GM21367 (cell line): ENCODE results near the gene GJA10.
"Not testable (repeated sequence)": the region's sequence is repeated elsewhere in the genome, so short reads cannot be mapped to it uniquely, and the experiment has no call there.

Experiments
- ATAC-seq: cut with Tn5 transposase; IDR thresholded peaks from one replicate; pipeline ENCODE4 v1.9.1; 2021; ENCODE audit not compliant: unreplicated experiment

The GJA10 gene

GRCh38 chr6:89894169-89894568 lies at the start of gene GJA10:
GJA10 (plus strand) TSS chr6:89894469; CDS start chr6:89894469, 0 bp downstream.
- no peak for ATAC-seq

DNA sequence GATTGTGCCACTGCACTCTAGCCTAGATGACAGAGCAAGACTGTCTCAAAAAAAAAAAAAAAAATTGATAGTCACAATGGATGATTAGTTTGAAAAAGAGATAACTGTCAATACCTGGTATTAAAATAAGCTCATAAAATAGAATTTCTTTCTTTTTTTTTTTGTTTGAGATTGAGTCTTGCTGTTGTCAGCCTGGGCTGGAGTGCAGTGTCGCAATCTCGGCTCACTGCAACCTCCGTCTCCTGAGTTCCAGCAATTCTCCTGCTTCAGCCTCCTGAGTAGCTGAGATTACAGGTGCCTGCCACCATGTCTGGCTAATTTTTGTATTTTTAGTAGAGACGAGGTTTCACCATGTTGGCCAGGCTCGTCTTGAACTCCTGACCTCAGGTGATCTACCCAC lies 46.8 kb upstream of the GJA10 start:
- not testable (repeated sequence) for ATAC-seq

DNA sequence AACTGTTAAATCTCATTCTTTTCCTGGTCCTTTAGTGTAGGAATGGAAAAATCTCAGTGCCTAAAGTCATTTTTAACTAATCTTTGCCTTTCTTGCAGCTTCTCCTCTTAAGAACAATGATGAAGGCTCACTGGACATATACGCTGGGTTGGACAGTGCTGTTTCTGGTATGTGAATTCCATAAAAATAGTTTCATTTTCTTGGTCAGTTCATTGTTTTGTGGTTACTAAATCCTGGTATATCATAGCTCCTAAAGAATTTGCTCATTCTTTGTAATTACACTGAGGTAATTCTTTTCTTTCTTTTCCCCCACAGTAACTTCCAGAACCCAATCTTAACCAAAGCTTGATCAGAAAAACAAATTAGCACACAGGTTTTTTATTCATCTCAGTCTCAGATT lies 41.2 kb upstream of the GJA10 start:
- ATAC-seq, result no peak

DNA sequence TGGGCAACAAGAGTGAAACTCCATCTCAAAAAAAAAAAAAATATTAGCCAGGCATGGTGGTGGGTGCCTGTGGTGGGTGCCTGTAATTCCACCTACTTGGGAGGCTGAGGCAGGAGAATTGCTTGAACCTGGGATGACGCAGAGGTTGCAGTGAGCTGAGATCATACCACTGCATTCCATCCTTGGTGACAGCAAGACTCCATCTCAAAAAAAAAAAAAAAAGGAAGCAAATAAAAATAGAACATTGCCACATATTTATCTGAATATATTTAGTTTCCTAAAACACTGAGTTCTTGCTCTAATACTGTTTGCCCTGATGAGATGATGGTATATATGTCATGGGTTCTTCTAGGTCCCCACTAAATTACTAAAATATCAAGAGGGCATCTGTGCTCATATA lies 36.2 kb upstream of the GJA10 start:
- ATAC-seq, result no peak

GRCh38 chr6:89859744-89860143 lies 34.5 kb upstream of the GJA10 start:
- ATAC-seq, result peak; percentile 45

- ATAC-seq, result peak; percentile 78
Observed at GRCh38 chr6:89862273-89862672, 32.0 kb upstream of the GJA10 start.

DNA sequence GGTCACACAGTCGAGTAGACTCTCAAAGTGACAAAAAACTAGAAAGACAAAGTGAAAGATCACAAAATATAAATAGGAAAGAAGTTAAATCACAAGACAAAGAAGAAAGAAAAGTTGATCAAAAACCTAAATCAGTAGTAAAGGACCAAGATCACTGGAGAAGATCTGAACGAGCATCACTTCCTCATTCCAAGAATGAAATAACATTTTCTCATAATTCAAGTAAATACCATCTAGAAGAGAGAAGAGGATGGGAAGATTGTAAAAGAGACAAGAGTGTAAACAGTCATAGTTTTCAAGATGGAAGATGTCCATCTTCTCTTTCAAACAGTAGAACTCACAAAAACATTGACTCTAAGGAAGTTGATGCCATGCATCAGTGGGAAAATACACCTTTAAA lies 31.6 kb upstream of the GJA10 start:
- ATAC-seq, result peak; percentile 10

- ATAC-seq, result no peak
Observed at GRCh38 chr6:89866024-89866678, 28.1 kb upstream of the GJA10 start.

GRCh38 chr6:89873721-89874120 lies 20.5 kb upstream of the GJA10 start:
- ATAC-seq, result no peak

- ATAC-seq, result no peak
Observed at GRCh38 chr6:89874438-89874837, 19.8 kb upstream of the GJA10 start.

- no peak for ATAC-seq
Observed at GRCh38 chr6:89886378-89887120, 7.7 kb upstream of the GJA10 start.

DNA sequence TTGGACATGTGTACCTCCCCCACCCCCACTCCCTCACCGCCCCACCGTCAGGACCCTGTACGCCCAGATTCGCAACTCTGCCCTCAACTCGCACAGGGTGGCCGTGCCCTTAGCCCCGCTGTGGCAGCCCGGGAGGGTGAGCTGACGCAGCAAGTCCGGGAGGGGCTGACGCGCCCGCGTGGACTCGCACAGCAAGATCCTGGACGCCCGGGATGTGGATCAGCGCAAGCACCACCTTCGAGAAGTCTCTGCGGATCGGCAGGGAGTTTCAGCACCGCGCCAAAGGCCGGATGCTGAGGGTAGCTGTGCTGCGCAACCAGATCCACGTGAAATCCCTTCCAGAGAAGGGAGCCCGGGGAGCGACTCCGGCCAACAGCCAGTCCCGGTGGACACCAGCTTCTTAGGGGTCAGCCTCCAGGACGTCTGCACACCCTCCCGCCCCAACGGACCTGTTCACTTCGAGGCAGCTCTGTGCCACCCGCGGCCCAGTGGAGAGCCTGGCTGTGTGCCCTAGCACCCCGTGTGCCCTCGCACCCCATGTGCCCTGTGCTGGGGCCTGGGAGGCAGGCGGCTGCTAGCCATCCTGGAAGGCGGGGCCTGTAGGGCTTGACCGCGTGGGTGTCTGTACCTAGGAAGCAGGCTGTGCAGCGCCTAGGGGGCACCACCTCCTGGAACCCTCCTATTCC lies 6.7 kb upstream of the GJA10 start:
- no peak for ATAC-seq

DNA sequence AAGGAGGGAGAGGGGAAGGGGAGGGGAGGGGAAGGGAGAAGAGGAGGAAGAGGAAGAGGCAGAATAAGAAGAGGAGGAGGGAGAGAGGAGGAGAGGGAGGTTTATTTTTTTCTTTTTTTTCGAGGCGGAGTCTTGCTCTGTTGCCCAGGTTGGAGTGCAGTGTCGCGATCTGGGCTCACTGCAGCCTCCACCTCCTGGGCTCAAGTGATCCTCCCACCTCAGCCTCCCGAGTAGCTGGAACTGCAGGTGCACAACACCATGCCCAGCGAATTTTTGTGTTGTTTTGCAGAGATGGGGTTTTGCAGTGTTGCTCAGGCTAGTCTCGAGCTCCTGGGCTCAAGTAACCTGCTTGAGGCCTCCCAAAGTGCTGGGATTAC lies 6.1 kb upstream of the GJA10 start:
- no peak for ATAC-seq

DNA sequence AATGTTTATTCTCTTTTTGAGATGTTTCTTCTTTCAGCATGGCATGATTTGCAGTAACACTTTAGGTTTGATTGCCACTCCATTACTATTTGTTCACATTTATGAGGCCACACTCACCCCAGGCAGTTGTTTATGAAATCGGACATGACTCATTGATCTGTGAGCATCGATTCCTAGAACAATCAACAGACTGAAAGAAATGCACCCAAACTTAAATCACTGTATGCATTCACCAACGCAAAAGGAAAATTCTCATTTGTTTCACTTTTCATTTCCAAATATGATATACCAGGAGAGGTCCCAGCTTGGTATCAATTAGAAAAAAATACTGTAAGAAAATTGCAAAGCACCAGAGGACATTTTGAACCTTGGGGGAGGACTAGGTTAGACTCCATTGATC lies 5.4 kb upstream of the GJA10 start:
- no peak for ATAC-seq

DNA sequence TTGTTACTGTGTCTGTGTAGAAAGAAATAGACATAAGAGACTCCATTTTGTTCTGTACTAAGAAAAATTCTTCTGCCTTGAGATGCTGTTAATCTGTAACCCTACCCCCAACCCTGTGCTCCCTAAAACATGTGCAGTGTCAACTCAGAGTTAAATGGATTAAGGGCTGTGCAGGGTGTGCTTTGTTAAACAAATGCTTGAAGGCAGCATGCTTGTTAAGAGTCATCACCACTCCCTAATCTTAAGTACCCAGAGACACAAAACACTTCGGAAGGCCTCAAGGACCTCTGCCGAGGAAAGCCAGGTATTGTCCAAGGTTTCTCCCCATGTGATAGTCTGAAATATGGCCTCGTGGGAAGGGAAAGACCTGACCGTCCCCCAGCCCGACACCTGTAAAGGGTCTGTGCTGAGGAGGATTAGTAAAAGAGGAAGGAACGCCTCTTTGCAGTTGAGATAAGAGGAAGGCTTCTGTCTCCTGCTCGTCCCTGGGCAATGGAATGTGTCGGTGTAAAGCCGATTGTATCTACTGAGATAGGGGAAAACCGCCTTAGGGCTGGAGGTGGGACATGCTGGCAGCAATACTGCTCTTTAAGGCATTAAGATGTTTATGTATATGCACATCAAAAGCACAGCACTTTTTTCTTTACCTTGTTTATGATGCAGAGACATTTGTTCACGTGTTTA lies 3.3 kb upstream of the GJA10 start:
- ATAC-seq, result not testable (repeated sequence)

DNA sequence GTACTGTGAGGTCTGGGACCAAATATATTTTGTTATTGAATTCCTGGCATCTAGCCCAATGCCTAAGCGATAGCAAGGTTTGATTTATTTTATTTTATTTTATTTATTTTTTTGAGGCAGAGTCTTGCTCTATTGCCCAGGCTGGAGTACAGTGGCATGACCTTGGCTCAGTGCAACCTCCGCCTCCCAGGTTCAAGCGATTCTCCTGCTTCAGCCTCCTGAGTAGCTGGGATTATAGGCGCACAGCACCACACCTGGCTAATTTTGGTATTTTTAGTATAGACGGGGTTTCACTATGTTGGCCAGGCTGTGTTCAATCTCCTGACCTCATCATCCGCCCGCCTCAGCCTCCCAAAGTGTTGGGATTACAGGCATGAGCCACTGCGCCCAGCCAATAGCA lies 1.7 kb upstream of the GJA10 start:
- not testable (repeated sequence) for ATAC-seq

DNA sequence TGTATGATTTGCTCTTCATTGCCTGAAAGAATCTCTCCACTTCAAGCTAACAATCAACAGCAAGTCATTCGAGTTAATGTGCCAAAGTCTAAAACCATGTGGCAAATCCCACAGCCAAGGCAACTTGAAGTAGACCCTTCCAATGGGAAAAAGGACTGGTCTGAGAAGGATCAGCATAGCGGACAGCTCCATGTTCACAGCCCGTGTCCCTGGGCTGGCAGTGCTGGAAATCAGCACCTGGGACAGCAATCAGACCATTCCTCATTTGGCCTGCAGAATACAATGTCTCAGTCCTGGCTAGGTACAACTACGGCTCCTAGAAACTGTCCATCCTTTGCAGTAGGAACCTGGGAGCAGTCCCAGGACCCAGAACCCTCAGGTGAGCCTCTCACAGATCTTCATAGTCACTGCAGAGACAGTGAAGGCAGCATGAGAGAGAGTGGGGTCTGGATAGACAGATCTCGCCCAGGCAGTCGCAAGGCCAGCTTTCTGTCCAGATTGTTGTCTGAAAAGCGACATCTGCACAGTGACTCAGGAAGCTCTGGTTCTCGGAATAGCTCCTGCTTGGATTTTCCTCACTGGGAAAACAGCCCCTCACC lies 1.1 kb downstream of the GJA10 start:
- ATAC-seq, result no peak

DNA sequence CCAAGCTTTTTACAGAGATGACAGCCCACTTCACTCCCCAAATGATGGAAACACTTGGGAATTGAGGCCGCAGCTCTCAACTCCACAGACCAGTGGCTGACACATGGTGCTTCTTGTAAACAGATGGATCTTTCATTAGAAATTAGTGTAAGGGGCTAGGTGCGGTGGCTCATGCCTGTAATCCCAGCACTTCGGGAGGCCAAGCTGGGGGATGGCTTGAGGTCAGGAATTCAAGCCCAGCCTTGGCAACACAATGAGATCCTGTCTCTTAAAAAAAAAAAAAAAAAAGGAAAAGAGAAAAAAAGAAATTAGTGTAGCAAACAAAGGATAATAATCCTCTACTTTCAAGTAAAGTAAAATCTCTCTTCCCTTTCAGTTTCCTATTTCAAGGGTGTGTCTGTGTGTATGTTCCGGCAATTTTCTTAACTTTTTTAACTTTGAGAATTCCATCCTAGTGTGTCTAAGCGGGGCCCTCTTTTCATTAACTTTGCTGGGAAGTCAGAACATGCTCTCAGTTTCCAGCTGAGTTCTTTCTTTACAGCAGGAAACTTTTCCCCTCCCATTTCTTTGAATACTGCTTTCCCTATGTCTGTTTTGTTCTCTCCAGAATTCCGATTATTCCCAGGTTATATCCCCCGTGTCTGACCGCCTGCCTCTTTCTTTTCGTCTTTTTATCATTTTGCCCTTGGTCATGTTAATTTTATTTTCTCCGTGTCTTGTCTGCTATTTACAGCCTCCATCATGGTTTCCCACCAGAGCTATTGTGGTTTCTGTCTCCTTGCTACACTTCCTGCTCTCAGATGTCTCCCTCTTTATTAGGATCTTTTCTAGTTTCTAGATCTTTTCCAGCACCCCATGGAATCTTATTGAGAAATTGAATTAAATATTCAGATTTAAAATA lies 16.0 kb downstream of the GJA10 start:
- not testable (repeated sequence) for ATAC-seq

DNA sequence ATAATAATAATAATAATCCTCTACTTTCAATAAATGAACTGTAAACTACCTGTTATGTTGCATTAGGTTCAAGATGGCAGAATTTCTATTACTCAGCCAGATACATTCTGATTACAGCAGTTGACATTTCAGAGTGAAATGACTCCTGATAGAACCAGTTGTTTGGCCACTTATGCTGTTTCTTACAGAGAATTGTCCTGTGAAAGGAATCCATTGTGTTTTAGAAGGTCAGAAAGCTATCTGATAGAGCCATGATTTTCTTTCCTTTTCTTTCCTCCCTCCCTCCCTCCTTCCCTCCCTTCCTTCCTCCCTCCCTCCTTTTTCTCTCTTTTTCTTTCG lies 16.6 kb downstream of the GJA10 start:
- ATAC-seq, result no peak
